Muscle layer of duodenum (tissue), 2 donors: Measurements from ENCODE around the gene TCF4.

Experiments used
- H3K27ac ChIP-seq: one replicate; pipeline ENCODE4 v1.7.0; 2013; ENCODE audit warnings: mild to moderate bottlenecking, low read length
- H3K27me3 ChIP-seq: one replicate; pipeline ENCODE4 v1.7.0; 2013; ENCODE audit warnings: low read depth, mild to moderate bottlenecking, control low read depth, low read length
- H3K36me3 ChIP-seq, 2 donors: one replicate each; pipeline ENCODE4 v1.7.0; 2013; ENCODE audit warnings: low read length in 2 of 2, control low read depth in 1 of 2, mild to moderate bottlenecking in 1 of 2; ENCODE audit not compliant: insufficient read depth in 2 of 2, control insufficient read depth in 1 of 2
- H3K4me1 ChIP-seq, 2 donors: one replicate each; pipeline ENCODE4 v1.7.0; 2013; ENCODE audit warnings: low read length in 2 of 2, mild to moderate bottlenecking in 2 of 2, control low read depth in 1 of 2, moderate library complexity in 1 of 2; ENCODE audit not compliant: insufficient read depth in 2 of 2, control insufficient read depth in 1 of 2
- H3K4me3 ChIP-seq, 2 donors: one replicate each; pipeline ENCODE4 v1.7.0; 2013; ENCODE audit warnings: low read length in 2 of 2, low read depth in 1 of 2, mild to moderate bottlenecking in 1 of 2
- H3K9me3 ChIP-seq, 2 donors: one replicate each; pipeline ENCODE4 v1.7.0; 2013; ENCODE audit warnings: low read length in 2 of 2, control low read depth in 1 of 2, mild to moderate bottlenecking in 1 of 2; ENCODE audit not compliant: control insufficient read depth in 1 of 2
- donor health status: healthy.

The TCF4 gene

DNA sequence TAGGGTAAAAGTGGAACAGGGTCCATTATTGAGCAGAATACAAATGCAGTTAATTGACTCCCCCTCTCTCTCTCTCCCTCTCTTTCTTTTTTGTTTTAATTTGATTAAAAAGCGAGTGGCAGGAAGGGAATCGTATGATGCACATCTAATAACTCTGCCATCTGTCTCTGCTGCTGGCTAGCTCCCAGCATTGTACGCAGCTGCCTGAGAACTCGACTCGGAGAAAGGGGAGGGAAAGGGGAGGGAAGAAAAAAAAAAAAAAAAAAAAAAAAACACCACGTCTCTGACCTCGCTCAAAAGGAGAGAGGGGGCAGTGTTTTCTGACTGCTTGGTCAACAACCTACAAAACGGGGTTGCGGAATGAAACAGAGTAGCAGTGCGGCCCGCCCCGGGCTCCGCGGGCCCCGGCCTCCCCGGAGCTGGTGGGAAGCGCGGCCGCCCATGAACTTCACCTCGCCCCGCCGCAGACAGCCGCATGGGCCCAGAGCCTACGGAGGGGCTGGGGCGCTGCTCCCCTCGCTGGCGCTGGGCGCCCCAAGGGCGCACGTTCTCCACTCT, 265.7 kb downstream of the TCF4 start:
- peaks cover 0 to 11% of the 10 kb centered on the region in 2 donors for H3K4me1 ChIP-seq
- no peaks in the 10 kb centered on the region for H3K9me3 ChIP-seq
- peak overlapping the region; percentile 90 for H3K27ac ChIP-seq
- H3K27me3 ChIP-seq, result no peaks in the 10 kb centered on the region
- H3K36me3 ChIP-seq, result peaks cover 0 to 3% of the 10 kb centered on the region in 2 donors
- peak overlapping the region; percentile 87 to 92 for H3K4me3 ChIP-seq

DNA sequence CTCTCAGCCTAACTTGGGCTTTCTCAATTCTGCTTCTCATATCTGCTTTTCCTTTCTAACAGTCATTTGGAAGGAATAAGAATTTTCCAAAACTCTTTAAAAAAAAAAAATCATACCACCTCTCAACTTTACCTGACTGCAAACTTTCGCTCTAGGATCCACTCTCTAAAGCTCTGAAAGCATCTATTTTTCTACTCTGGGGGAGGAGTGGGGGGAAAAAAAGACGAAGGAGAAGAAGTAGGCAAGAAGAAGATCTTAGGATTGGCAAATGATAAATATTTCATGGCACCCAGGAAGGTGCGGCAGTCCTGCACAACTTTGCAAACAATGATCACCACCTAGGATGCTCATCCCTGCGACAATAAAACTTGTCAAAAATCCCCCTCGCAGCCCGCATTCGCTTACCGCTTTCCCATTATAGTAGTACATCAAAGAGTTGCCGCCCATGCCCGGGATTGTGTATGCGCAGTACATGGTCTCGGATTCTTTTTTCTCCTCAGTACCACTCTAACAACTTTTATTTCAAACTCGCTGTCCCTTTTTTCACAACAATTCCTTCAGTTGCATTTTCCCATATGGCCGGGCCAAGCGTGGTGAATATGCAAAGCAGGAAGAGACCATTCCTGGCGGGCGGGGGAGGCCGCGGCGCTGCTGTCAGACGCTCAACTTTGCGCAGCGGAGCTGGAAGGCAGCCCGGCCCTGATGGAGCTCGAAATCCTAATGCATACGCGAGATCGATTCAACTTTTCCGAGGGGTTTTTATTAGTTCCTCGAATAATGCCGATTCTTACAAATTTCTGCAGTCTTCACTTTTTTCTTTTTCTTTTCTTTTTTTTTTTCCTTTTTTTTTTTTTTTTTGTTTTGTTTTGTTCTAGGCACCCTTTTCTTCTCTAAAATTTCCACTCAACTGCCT, 266.5 kb downstream of the TCF4 start:
- Histone ChIP-seq H3K4me3 (peak overlapping the region; percentile 87 to 92), H3K4me1 (peaks cover 0 to 18% of the 10 kb centered on the region in 2 donors), H3K36me3 (peaks cover 0 to 3% of the 10 kb centered on the region in 2 donors), H3K27ac (peak overlapping the region; percentile 90), H3K27me3 (no peaks in the 10 kb centered on the region), H3K9me3 (no peaks in the 10 kb centered on the region)

DNA sequence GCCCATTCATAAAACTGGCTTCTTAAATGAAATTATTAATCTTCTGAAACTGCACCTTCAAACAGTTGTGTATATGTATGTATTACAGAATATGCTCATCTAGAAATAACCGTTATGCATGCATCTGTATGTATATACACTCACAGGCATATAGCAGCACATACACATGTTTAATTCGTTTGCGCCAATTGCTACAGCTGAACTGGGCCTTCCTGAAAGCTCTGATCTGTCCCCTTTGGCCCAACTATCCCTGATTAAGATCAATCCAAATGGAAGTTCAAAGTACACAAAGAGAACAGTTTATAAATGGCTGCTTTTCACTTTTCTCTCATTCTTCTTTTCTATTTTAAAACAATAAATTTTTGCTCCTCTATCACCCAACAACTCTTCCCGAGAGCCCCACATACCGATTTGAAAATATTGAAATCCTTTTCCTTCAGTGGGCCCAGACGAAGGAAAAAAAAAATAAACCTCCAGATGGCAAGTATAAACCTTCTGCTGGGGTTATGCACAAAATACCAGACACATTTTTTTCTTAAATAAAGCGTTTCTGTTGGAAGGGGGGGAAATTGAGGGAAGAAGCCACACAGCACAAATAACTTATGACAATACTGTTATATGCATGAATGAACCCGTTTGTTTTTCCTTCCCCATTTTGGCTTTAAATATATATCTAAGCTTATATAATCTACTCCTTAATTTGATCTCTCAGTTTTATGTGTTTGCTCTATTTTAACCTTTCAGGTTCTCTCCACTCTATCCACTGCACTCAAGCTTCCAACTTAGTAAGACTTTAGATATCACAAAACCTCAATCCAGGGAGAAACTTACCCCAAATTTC, 267.3 kb downstream of the TCF4 start:
- H3K36me3 ChIP-seq, result peaks cover 0 to 3% of the 10 kb centered on the region in 2 donors
- H3K27ac ChIP-seq, result peak overlapping the region; percentile 90
- no peaks in the 10 kb centered on the region for H3K27me3 ChIP-seq
- peak overlapping the region; percentile 87 to 92 for H3K4me3 ChIP-seq
- no peaks in the 10 kb centered on the region for H3K9me3 ChIP-seq
- H3K4me1 ChIP-seq, result peaks cover 0 to 13% of the 10 kb centered on the region in 2 donors

DNA sequence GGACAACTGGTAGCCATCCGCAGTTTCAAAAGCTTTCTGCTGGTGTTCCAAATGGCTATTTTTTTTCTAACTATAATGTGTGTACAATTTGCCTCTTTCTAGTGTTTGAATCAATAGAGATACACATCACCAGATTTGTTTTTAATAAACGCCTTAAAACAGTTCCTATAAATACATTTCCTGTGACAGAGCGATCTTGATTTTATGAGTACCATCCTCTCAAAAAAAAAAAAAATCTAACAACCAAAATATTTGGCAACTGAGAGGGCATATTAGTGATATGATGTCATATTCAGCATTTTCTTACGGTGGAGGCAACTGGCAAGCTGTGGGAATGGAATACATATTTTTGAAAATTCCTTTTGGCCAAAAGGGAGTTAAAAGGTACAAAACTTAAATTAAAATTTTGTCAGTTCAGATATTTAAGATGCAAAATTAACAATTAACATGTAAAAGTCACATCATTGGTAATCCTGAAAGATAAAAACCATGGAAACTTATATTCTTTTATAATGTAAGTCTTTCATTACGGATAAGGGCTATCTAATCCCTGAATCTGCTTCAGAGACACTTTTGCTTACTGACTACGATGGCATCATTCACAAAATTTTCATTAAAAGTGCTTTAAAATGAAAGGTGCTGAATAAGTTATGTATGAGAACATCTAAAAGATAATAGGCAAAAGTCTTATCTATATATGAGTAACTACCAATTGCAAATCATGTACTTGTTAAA, 268.4 kb downstream of the TCF4 start:
- no peaks in the 10 kb centered on the region for H3K9me3 ChIP-seq
- peaks cover 0 to 3% of the 10 kb centered on the region in 2 donors for H3K36me3 ChIP-seq
- no peaks in the 10 kb centered on the region for H3K27me3 ChIP-seq
- peak overlapping the region; percentile 87 to 92 for H3K4me3 ChIP-seq
- peak overlapping the region; percentile 90 for H3K27ac ChIP-seq
- H3K4me1 ChIP-seq, result peaks cover 0 to 13% of the 10 kb centered on the region in 2 donors

DNA sequence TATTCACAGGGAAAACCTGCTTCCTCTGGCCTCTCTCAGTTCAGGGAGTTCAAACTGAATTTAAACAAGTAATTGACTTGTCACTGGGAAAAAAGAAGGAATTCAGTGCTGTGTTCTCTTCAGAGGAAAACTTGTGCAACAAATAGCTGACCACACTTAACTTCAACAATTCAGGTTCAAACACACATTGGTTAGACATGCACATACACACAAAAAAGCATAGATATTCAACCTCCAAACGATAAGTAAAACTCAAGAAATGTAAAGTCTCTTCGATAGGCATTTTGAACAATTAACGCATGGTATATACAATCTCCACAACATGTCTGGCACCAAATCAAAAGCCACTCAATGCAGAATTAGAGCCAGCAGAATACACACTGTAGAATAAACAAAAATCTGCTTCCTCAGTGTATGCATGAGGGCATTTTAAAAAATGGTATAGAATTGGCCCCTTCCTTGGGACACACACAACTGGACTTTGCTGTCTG, 269.0 kb downstream of the TCF4 start:
- Histone ChIP-seq H3K4me3 (peak overlapping the region; percentile 87 to 92), H3K4me1 (peaks cover 0 to 19% of the 10 kb centered on the region in 2 donors), H3K27ac (peak overlapping the region; percentile 90)

DNA sequence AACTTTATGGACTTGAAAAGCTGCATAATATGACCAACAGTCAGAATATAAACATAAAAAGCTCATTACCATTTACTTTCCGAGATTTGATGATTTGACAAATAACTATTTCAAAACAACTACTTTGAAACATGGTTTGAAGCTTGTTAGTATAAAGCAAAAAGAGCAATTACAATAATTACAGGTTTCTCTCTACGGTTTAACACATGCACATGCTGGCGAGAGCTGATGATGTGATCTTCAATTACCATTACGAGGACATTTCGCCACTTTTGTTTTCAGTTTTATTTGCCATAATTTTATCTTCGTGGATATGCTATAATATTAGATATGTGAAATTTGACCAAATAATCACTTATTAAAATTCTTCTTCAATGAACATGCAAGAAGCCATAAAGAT, 270.1 kb downstream of the TCF4 start:
- H3K27ac ChIP-seq, result peak overlapping the region; percentile 90
- H3K4me1 ChIP-seq, result peaks cover 0 to 26% of the 10 kb centered on the region in 2 donors
- no peaks in the 10 kb centered on the region for H3K27me3 ChIP-seq
- peaks cover 0 to 3% of the 10 kb centered on the region in 2 donors for H3K36me3 ChIP-seq
- H3K4me3 ChIP-seq, result peak overlapping the region; percentile 3 to 87
- no peaks in the 10 kb centered on the region for H3K9me3 ChIP-seq

More for the DNA sequence above, 269.0 kb downstream of the TCF4 start:
- Histone ChIP-seq H3K9me3 (no peaks in the 10 kb centered on the region), H3K36me3 (peaks cover 0 to 3% of the 10 kb centered on the region in 2 donors), H3K27me3 (no peaks in the 10 kb centered on the region)

DNA sequence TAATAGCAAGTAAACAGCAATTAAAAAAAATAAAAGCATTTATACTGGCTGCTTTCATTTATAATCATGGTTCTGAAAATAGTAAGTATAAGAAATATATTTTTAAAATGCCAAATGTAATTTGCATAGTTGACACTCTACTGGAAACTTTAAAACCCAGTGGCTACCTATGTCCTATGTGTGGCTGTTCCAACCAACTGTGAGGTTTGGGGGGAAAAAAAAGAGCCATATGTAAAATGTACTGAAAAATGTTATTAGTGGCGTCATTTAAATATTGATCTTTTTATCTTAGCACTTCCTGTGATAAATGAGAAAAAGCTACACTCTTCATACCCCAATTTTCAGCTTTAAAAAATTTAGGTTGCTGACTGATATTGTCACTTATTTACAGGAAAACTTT, 270.7 kb downstream of the TCF4 start:
- Histone ChIP-seq H3K9me3 (no peaks in the 10 kb centered on the region), H3K36me3 (peaks cover 0 to 3% of the 10 kb centered on the region in 2 donors), H3K4me1 (peaks cover 0 to 31% of the 10 kb centered on the region in 2 donors), H3K27me3 (no peaks in the 10 kb centered on the region), H3K27ac (peak overlapping the region; percentile 90), H3K4me3 (peak overlapping the region in 1 of 2 donors; percentile 87)

DNA sequence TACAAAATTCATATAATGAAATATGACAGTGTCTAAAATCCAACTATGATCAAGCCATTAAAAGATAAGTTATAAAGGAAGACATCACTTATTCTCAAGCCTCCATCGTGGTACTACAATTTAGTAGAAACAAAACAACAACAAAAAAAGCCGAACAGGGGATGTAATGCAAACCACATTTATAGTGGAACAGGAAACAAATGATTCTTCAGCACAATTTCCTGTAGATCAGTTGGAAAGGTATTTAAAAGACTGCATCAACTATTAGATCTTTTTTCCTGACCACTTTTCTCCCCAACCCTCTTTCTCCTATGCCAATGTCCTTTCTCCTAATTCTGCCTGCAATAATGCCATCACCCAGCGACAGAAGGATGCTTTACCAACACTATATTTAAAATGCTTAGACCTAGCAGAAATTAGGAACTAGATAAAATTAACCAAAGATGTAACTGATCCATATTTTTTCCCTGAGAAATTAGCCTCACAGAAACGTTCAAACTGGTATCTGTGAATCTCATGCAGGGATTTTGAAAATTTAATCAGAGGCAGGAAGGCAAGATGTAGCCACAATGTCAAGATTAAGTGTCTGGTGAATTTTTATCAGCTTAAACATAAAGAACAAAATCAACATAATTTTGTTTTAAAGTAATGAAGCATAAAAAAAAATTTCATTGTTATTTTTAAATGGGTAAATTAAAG, 271.4 kb downstream of the TCF4 start:
- no peak overlapping the region for H3K4me3 ChIP-seq
- no peaks in the 10 kb centered on the region for H3K9me3 ChIP-seq
- H3K27ac ChIP-seq, result no peak overlapping the region
- H3K27me3 ChIP-seq, result no peaks in the 10 kb centered on the region
- H3K36me3 ChIP-seq, result peaks cover 0 to 3% of the 10 kb centered on the region in 2 donors
- H3K4me1 ChIP-seq, result peaks cover 0 to 31% of the 10 kb centered on the region in 2 donors

DNA sequence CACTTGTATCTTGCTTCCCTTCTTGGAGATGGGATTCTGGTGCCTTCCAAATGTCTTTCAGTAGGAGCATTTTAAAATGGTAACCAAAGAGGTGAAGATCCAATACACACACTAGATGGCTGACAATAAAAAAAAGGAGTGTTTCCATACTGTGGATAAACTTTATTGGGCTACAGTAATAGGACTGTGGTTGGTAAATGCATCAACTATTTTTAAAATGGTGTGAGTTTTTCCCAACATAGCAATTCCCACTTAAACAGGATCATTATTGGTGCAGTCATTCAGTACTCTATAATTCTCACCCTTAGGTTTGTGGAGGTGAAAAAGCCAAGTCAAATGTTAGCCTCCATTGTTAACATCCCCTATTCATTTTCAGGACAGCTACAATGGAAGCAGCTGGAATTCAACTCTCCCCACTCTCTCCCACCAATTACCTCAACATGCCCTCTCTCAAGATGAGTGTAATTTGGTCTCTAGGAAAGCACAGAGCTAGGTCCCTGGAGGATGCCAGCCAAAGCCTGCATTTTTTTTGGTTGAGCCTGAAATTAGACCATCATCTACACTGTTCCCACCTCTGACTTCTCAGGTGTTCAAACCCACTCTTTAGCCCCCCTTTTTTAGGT, 273.3 kb downstream of the TCF4 start:
- Histone ChIP-seq H3K27me3 (no peaks in the 10 kb centered on the region), H3K27ac (no peak overlapping the region), H3K9me3 (no peaks in the 10 kb centered on the region), H3K36me3 (no peaks in the 10 kb centered on the region), H3K4me3 (no peak overlapping the region), H3K4me1 (peaks cover 0 to 31% of the 10 kb centered on the region in 2 donors)

DNA sequence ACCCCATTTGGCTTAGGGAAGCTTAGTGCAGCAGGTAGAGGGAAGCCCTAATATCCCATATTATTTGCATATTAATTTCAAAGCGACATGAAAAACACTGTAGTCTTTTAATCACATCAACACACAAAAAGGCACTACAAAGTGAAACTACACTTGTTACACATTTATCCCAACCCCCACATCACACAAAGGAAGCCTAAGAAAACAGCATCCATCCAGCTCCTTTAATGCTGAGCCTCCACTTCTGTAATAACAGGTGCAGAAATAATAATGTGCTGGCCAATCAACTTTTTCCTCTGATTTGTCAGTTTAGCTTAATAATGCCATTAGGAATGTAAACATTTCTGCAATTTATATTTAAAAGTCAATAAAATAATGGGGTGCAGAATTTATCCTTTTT, 274.0 kb downstream of the TCF4 start:
- no peaks in the 10 kb centered on the region for H3K36me3 ChIP-seq
- H3K27ac ChIP-seq, result no peak overlapping the region
- no peaks in the 10 kb centered on the region for H3K27me3 ChIP-seq
- no peak overlapping the region for H3K4me3 ChIP-seq
- H3K4me1 ChIP-seq, result peaks cover 0 to 31% of the 10 kb centered on the region in 2 donors
- H3K9me3 ChIP-seq, result no peaks in the 10 kb centered on the region
